Endodermal cell (in vitro differentiated cells): Measurements from ENCODE around the gene INPP4B. TPM values are rescaled to one million over a fixed set of nuclear protein-coding genes. Genes with fewer than 3 reads are reported as not detected.

ENCODE experiments used
- DNase-seq: peaks from one replicate; pipeline ENCODE4 v3.0.0-alpha.2; 2017
- H3K27ac ChIP-seq: 2 replicates; pipeline ENCODE4 v1.5.1; 2013; ENCODE audit warnings: mild to moderate bottlenecking, low read depth, low read length, moderate library complexity
- H3K27me3 ChIP-seq: 2 replicates; pipeline ENCODE4 v1.6.1; 2013; ENCODE audit warnings: mild to moderate bottlenecking, low read length, moderate library complexity; ENCODE audit not compliant: insufficient read depth, control insufficient read depth, poor library complexity, severe bottlenecking
- H3K36me3 ChIP-seq: 2 replicates; pipeline ENCODE4 v1.7.0; 2013; ENCODE audit warnings: mild to moderate bottlenecking, low read length, moderate library complexity; ENCODE audit not compliant: control insufficient read depth, insufficient read depth
- H3K4me1 ChIP-seq: one replicate; pipeline ENCODE4 v1.7.0; 2013; ENCODE audit warnings: low read length; ENCODE audit not compliant: control insufficient read depth, insufficient read depth
- H3K4me3 ChIP-seq: 2 replicates; pipeline ENCODE4 v1.5.1; 2013; ENCODE audit warnings: mild to moderate bottlenecking, low read length, moderate library complexity
- H3K9ac ChIP-seq: 2 replicates; pipeline ENCODE4 v1.6.1; 2013; ENCODE audit warnings: mild to moderate bottlenecking, low read length, moderate library complexity; ENCODE audit not compliant: poor library complexity, severe bottlenecking; ENCODE audit errors: extremely low read depth
- H3K9me3 ChIP-seq: 2 replicates; pipeline ENCODE4 v1.6.1; 2013; ENCODE audit warnings: mild to moderate bottlenecking, low read length, moderate library complexity; ENCODE audit not compliant: control insufficient read depth
- H3K27ac Mint-ChIP-seq: 2 replicates; pipeline ENCODE4 v1.8.0; 2020; ENCODE audit warnings: mixed read lengths
- H3K27me3 Mint-ChIP-seq: 2 replicates; pipeline ENCODE4 v1.8.0; 2021; ENCODE audit warnings: mild to moderate bottlenecking, mixed read lengths; ENCODE audit not compliant: insufficient read depth
- H3K36me3 Mint-ChIP-seq: 2 replicates; pipeline ENCODE4 v1.8.0; 2020; ENCODE audit warnings: low read depth, mixed read lengths
- H3K4me1 Mint-ChIP-seq: 2 replicates; pipeline ENCODE4 v1.8.0; 2020; ENCODE audit warnings: mixed read lengths
- H3K4me3 Mint-ChIP-seq: 2 replicates; pipeline ENCODE4 v1.8.0; 2020; ENCODE audit warnings: mild to moderate bottlenecking, moderate library complexity, mixed read lengths
- H3K9me3 Mint-ChIP-seq: 2 replicates; pipeline ENCODE4 v1.8.0; 2020; ENCODE audit warnings: mild to moderate bottlenecking, mixed read lengths
- WGBS, 2 experiments: methylation state at CpG; one replicate each; pipeline versions ENCODE4 v1.1.5 to v1.1.7; 2013; ENCODE audit warnings: missing lambda C conversion rate in 2 of 2, mixed read lengths in 1 of 2; ENCODE audit not compliant: insufficient coverage in 1 of 2, insufficient read length in 1 of 2; 5-methylcytosine and 5-hydroxymethylcytosine counted together
- total RNA-seq, 2 donors: library from RNA; stranded (reverse); fragmentation: NEBNext Ultra II Directional in 1 of 2; extraction: Animal tissue kit (Norgen Biotek cat#: 25700) in 1 of 2; gene quantifications; 2 replicates in 1 of 2; 3 replicates in 1 of 2; pipeline ENCODE4 v1.2.1, GENCODE V29; 2021
- TF ChIP-seq, protein P1 (sequence below): fragments of 200-600 bp; sonication (generic); conservative IDR thresholded peaks from 2 replicates; pipeline ENCODE4 v1.5.0; 2021; ENCODE audit warnings: antibody characterized with exemption, mild to moderate bottlenecking

Gene INPP4B
- total RNA-seq, 2 donors from 2014 or later, result 0.64 to 0.66 TPM

GRCh38 chr4:142556570-142557238 lies 289.4 kb downstream of the INPP4B start:
- no peak for DNase-seq
- Mint-ChIP-seq H3K27ac (no peak overlapping the region), H3K9me3 (no peaks in the 10 kb centered on the region), H3K4me1 (peaks cover 7% of the 10 kb centered on the region), H3K36me3 (no peaks in the 10 kb centered on the region), H3K4me3 (no peak overlapping the region), H3K27me3 (peaks cover 25% of the 10 kb centered on the region)
- Histone ChIP-seq H3K9me3 (no peaks in the 10 kb centered on the region), H3K27ac (no peak overlapping the region), H3K36me3 (no peaks in the 10 kb centered on the region), H3K4me3 (no peak overlapping the region), H3K27me3 (peaks cover 10% of the 10 kb centered on the region), H3K9ac (no peak overlapping the region), H3K4me1 (no peaks in the 10 kb centered on the region)
- 92 to 94% methylated on average over 6 to 9 of the region's 9 CpGs for WGBS, 2 experiments
- TF ChIP-seq, protein P1, sequence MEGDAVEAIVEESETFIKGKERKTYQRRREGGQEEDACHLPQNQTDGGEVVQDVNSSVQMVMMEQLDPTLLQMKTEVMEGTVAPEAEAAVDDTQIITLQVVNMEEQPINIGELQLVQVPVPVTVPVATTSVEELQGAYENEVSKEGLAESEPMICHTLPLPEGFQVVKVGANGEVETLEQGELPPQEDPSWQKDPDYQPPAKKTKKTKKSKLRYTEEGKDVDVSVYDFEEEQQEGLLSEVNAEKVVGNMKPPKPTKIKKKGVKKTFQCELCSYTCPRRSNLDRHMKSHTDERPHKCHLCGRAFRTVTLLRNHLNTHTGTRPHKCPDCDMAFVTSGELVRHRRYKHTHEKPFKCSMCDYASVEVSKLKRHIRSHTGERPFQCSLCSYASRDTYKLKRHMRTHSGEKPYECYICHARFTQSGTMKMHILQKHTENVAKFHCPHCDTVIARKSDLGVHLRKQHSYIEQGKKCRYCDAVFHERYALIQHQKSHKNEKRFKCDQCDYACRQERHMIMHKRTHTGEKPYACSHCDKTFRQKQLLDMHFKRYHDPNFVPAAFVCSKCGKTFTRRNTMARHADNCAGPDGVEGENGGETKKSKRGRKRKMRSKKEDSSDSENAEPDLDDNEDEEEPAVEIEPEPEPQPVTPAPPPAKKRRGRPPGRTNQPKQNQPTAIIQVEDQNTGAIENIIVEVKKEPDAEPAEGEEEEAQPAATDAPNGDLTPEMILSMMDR, result no peak

- DNase-seq, result no peak
- Mint-ChIP-seq H3K9me3 (no peaks in the 10 kb centered on the region), H3K27me3 (peaks cover 25% of the 10 kb centered on the region), H3K4me1 (peaks cover 7% of the 10 kb centered on the region), H3K36me3 (no peaks in the 10 kb centered on the region), H3K4me3 (no peak overlapping the region), H3K27ac (no peak overlapping the region)
- Histone ChIP-seq H3K4me1 (no peaks in the 10 kb centered on the region), H3K36me3 (no peaks in the 10 kb centered on the region), H3K9me3 (no peaks in the 10 kb centered on the region), H3K27ac (no peak overlapping the region), H3K4me3 (no peak overlapping the region), H3K27me3 (peaks cover 10% of the 10 kb centered on the region), H3K9ac (no peak overlapping the region)
- TF ChIP-seq, protein P1, result no peak
- 100% methylated on average over 1 of the region's 1 CpG; no CpG with 5 or more reads in 1 of the 2 experiments for WGBS, 2 experiments
Measured at GRCh38 chr4:142556048-142556447, 290.1 kb downstream of the INPP4B start.

DNA sequence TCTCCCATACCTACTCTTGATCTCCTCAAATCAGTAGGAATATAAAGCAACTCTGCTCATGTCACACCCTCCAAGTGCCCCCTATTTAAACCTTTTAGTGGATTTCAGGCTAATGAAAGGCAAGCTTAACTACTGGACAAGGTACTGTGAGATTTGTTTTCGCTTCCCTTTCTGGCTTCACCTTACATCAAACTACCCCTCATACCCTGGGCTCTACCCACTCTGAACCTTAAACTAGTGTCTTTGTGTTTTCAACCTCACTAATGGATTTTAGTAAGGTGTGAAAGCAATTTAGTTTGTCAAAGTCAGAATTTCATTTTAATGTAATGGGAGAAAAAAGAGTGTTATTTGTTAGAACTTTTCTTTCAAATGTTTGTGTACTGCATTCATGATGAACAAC lies 291.7 kb downstream of the INPP4B start:
- H3K27me3 ChIP-seq, result peaks cover 10% of the 10 kb centered on the region
- DNase-seq, result no peak
- no peak overlapping the region for H3K27ac ChIP-seq
- no peak overlapping the region for H3K9ac ChIP-seq
- no peaks in the 10 kb centered on the region for H3K9me3 ChIP-seq
- WGBS, 2 experiments, result 93% methylated on average over 1 of the region's 1 CpG; no CpG with 5 or more reads in 1 of the 2 experiments
- Mint-ChIP-seq H3K9me3 (no peaks in the 10 kb centered on the region), H3K4me3 (no peak overlapping the region), H3K4me1 (peaks cover 7% of the 10 kb centered on the region), H3K27me3 (peaks cover 25% of the 10 kb centered on the region), H3K36me3 (no peaks in the 10 kb centered on the region), H3K27ac (no peak overlapping the region)
- H3K4me3 ChIP-seq, result no peak overlapping the region
- peaks cover 5% of the 10 kb centered on the region for H3K4me1 ChIP-seq
- no peaks in the 10 kb centered on the region for H3K36me3 ChIP-seq
- TF ChIP-seq, protein P1, result no peak
